Astrocyte (in vitro differentiated cells and primary cell): ENCODE results near the gene PRRT2. TPM values are rescaled to one million over a fixed set of nuclear protein-coding genes. Genes with fewer than 3 reads are reported as not detected.

ENCODE experiments used
- DNase-seq: peaks from one replicate; pipeline ENCODE4 v3.0.0-alpha.2; 2010; ENCODE audit warnings: low read depth
- FAIRE-seq: peaks from 2 replicates; lab custom pipeline; 2011; peaks lifted over from hg19 to GRCh38; lab: Jason Lieb, UNC
- H2AFZ ChIP-seq: 2 replicates; pipeline ENCODE4 v1.6.0; 2012; ENCODE audit warnings: low read depth, low read length, inconsistent platforms
- H3K27ac ChIP-seq: 2 replicates; pipeline ENCODE4 v1.5.1; 2011; ENCODE audit warnings: low read depth, low read length, inconsistent platforms
- H3K27me3 ChIP-seq: 2 replicates; pipeline ENCODE4 v1.6.0; 2011; ENCODE audit warnings: low read length, inconsistent platforms; ENCODE audit not compliant: insufficient read depth
- H3K36me3 ChIP-seq: 2 replicates; pipeline ENCODE4 v1.5.1; 2011; ENCODE audit warnings: low read length, inconsistent platforms; ENCODE audit not compliant: insufficient read depth
- H3K4me1 ChIP-seq: 2 replicates; pipeline ENCODE4 v1.5.1; 2011; ENCODE audit warnings: low read length, inconsistent platforms; ENCODE audit not compliant: insufficient read depth
- H3K4me2 ChIP-seq: 2 replicates; pipeline ENCODE4 v1.6.0; 2012; ENCODE audit warnings: low read length, inconsistent platforms
- H3K4me3 ChIP-seq: 2 replicates; pipeline ENCODE4 v1.5.1; 2011; ENCODE audit warnings: low read depth, mild to moderate bottlenecking, low read length, inconsistent platforms; ENCODE audit not compliant: insufficient read depth
- H3K79me2 ChIP-seq: 2 replicates; pipeline ENCODE4 v1.6.0; 2012; ENCODE audit warnings: mild to moderate bottlenecking, low read length, inconsistent platforms; ENCODE audit not compliant: insufficient read depth
- H3K9ac ChIP-seq: 2 replicates; pipeline ENCODE4 v1.6.0; 2012; ENCODE audit warnings: mild to moderate bottlenecking, low read length, inconsistent platforms
- H3K9me3 ChIP-seq: 2 replicates; pipeline ENCODE4 v1.5.1; 2012; ENCODE audit warnings: low read depth, mild to moderate bottlenecking, low read length, inconsistent platforms; ENCODE audit not compliant: insufficient read depth
- H4K20me1 ChIP-seq: 2 replicates; pipeline ENCODE4 v1.6.0; 2012; ENCODE audit warnings: low read length, inconsistent platforms; ENCODE audit not compliant: insufficient read depth
- H3K27ac Mint-ChIP-seq: one replicate; pipeline ENCODE4 v1.8.0; 2021; ENCODE audit warnings: mild to moderate bottlenecking, mixed read lengths; ENCODE audit not compliant: unreplicated experiment
- H3K27me3 Mint-ChIP-seq: one replicate; pipeline ENCODE4 v1.8.0; 2021; ENCODE audit warnings: low read depth, mixed read lengths; ENCODE audit not compliant: unreplicated experiment
- H3K36me3 Mint-ChIP-seq: one replicate; pipeline ENCODE4 v1.8.0; 2021; ENCODE audit warnings: low read depth, mixed read lengths; ENCODE audit not compliant: unreplicated experiment
- H3K4me1 Mint-ChIP-seq: one replicate; pipeline ENCODE4 v1.8.0; 2021; ENCODE audit warnings: low read depth, mixed read lengths; ENCODE audit not compliant: unreplicated experiment
- H3K4me3 Mint-ChIP-seq: one replicate; pipeline ENCODE4 v1.8.0; 2021; ENCODE audit warnings: mild to moderate bottlenecking, moderate library complexity, mixed read lengths; ENCODE audit not compliant: unreplicated experiment
- H3K9me3 Mint-ChIP-seq: one replicate; pipeline ENCODE4 v1.8.0; 2021; ENCODE audit warnings: mild to moderate bottlenecking, mixed read lengths; ENCODE audit not compliant: unreplicated experiment
- CTCF ChIP-seq: IDR thresholded peaks from 2 replicates; pipeline ENCODE4 v1.5.1; 2011; ENCODE audit warnings: low read depth, mild to moderate bottlenecking, inconsistent platforms, low read length, moderate library complexity; ENCODE audit not compliant: insufficient read depth
- EZH2 ChIP-seq: IDR thresholded peaks from 2 replicates; pipeline ENCODE4 v1.6.1; 2012; ENCODE audit warnings: mild to moderate bottlenecking, low read length, inconsistent platforms; ENCODE audit not compliant: insufficient read depth
- total RNA-seq: library from RNA; stranded (reverse); gene quantifications from 2 replicates; pipeline ENCODE4 v1.2.1, GENCODE V29; 2021

PRRT2 gene
- total RNA-seq, 1 donor from 2014 or later = 6.2 TPM

GRCh38 chr16:29810699-29811169 lies 1.3 kb upstream of the PRRT2 start:
- no peaks in the 10 kb centered on the region for H3K27me3 ChIP-seq
- Mint-ChIP-seq H3K36me3 (peaks cover 9% of the 10 kb centered on the region), H3K27me3 (no peaks in the 10 kb centered on the region), H3K4me3 (peak overlapping the region; percentile 69), H3K27ac (peak overlapping the region; percentile 78), H3K4me1 (peaks cover 34% of the 10 kb centered on the region), H3K9me3 (no peaks in the 10 kb centered on the region)
- H3K4me3 ChIP-seq = no peak overlapping the region
- TF ChIP-seq EZH2 (no peak), CTCF (no peak)
- peaks cover 36% of the 10 kb centered on the region for H3K79me2 ChIP-seq
- H3K9ac ChIP-seq = peak overlapping the region; percentile 84
- DNase-seq (no peak), FAIRE-seq (no peak)
- peak overlapping the region; percentile 40 for H3K27ac ChIP-seq
- H3K4me2 ChIP-seq = peak overlapping the region; percentile 93
- no peak overlapping the region for H2AFZ ChIP-seq
- no peaks in the 10 kb centered on the region for H3K9me3 ChIP-seq
- H3K4me1 ChIP-seq = peaks cover 37% of the 10 kb centered on the region
- peaks cover 34% of the 10 kb centered on the region for H4K20me1 ChIP-seq
- H3K36me3 ChIP-seq = no peaks in the 10 kb centered on the region

- peaks cover 37% of the 10 kb centered on the region for H3K79me2 ChIP-seq
- no peaks in the 10 kb centered on the region for H3K27me3 Mint-ChIP-seq
- H3K4me1 ChIP-seq = peaks cover 37% of the 10 kb centered on the region
- peaks cover 34% of the 10 kb centered on the region for H3K4me1 Mint-ChIP-seq
- peak overlapping the region; percentile 84 for H3K9ac ChIP-seq
- peak overlapping the region; percentile 93 for H3K27ac Mint-ChIP-seq
- no peak overlapping the region for H2AFZ ChIP-seq
- H3K9me3 Mint-ChIP-seq = no peaks in the 10 kb centered on the region
- H4K20me1 ChIP-seq = peaks cover 34% of the 10 kb centered on the region
- FAIRE-seq (no peak), DNase-seq (peak; percentile 95)
- peaks cover 9% of the 10 kb centered on the region for H3K36me3 Mint-ChIP-seq
- H3K27me3 ChIP-seq = no peaks in the 10 kb centered on the region
- H3K4me3 Mint-ChIP-seq = peak overlapping the region; percentile 81
- peak overlapping the region; percentile 64 for H3K27ac ChIP-seq
- no peaks in the 10 kb centered on the region for H3K36me3 ChIP-seq
- peak overlapping the region; percentile 46 for H3K4me3 ChIP-seq
- TF ChIP-seq EZH2 (no peak), CTCF (no peak)
- no peaks in the 10 kb centered on the region for H3K9me3 ChIP-seq
- peak overlapping the region; percentile 93 for H3K4me2 ChIP-seq
Observed at GRCh38 chr16:29811170-29811895, 660 bp upstream of the PRRT2 start.
